Hepatocyte (in vitro differentiated cells): Measurements from ENCODE around the gene RAB11FIP4.

Experiments
- CTCF ChIP-seq: fragments of 200-600 bp; sonication (generic); IDR thresholded peaks from 2 replicates; pipeline ENCODE4 v1.5.1; 2016; ENCODE audit warnings: antibody characterized with exemption, mild to moderate bottlenecking; ENCODE audit not compliant: poor library complexity
- EZH2phosphoT487 ChIP-seq: fragments of 200-600 bp; sonication (generic); IDR thresholded peaks from one replicate; pipeline ENCODE4 v1.6.1; 2018; ENCODE audit warnings: antibody characterized with exemption, mild to moderate bottlenecking, low read depth, moderate library complexity; ENCODE audit not compliant: unreplicated experiment, severe bottlenecking

GRCh38 chr17:31374094-31374447 lies 17.4 kb upstream of the RAB11FIP4 start:
- TF ChIP-seq EZH2phosphoT487 (no peak), CTCF (no peak)
